BJ (cell line): Measurements from ENCODE around the gene AKAP5. TPM values are rescaled to one million over a fixed set of nuclear protein-coding genes. Genes with fewer than 3 reads are reported as not detected.

ENCODE experiments used
- CTCF ChIA-PET: fragments of 350-600 bp; formaldehyde crosslinking; extraction: SDS; loops from one replicate; lab custom pipeline; 2021; ENCODE audit warnings: antibody characterized with exemption, inconsistent platforms; lab: Yijun Ruan, JAX
- POLR2A ChIA-PET: fragments of 300-600 bp; sonication (Branson Sonifier 250); formaldehyde crosslinking; extraction: SDS; loops from one replicate; lab custom pipeline; 2021; ENCODE audit warnings: antibody characterized with exemption; lab: Charles Lee
- DNase-seq: peaks from one replicate; pipeline ENCODE4 v3.0.0-alpha.2; 2011; ENCODE audit warnings: low read depth
- H3K27me3 ChIP-seq: 2 replicates; pipeline ENCODE4 v1.6.0; 2011; ENCODE audit warnings: low read length; ENCODE audit not compliant: control insufficient read depth, insufficient read depth
- H3K36me3 ChIP-seq: 2 replicates; pipeline ENCODE4 v1.5.1; 2011; ENCODE audit warnings: low read length; ENCODE audit not compliant: control insufficient read depth, insufficient read depth
- H3K4me3 ChIP-seq: 2 replicates; pipeline ENCODE4 v1.5.1; 2011; ENCODE audit warnings: low read depth, mild to moderate bottlenecking, control low read depth, low read length
- polyA plus RNA-seq: library from polyadenylated mRNA; depleted of rRNA; stranded (reverse); fragments of >200 nt; gene quantifications from 2 replicates; pipeline ENCODE4 v1.2.3, GENCODE V29; 2011
- TF ChIP-seq, protein P1 (sequence below): IDR thresholded peaks from 2 replicates; pipeline ENCODE4 v1.5.1; 2011; ENCODE audit warnings: low read depth, mild to moderate bottlenecking, control low read depth, inconsistent platforms, low read length, moderate library complexity; ENCODE audit not compliant: insufficient read depth

Gene AKAP5
- polyA plus RNA-seq, 1 experiment = 0.17 TPM

- Histone ChIP-seq H3K27me3 (no peaks in the 10 kb centered on the region), H3K4me3 (peak overlapping the region; percentile 74), H3K36me3 (no peaks in the 10 kb centered on the region; the same call in 1 of the 2 replicates)
- TF ChIP-seq, protein P1, sequence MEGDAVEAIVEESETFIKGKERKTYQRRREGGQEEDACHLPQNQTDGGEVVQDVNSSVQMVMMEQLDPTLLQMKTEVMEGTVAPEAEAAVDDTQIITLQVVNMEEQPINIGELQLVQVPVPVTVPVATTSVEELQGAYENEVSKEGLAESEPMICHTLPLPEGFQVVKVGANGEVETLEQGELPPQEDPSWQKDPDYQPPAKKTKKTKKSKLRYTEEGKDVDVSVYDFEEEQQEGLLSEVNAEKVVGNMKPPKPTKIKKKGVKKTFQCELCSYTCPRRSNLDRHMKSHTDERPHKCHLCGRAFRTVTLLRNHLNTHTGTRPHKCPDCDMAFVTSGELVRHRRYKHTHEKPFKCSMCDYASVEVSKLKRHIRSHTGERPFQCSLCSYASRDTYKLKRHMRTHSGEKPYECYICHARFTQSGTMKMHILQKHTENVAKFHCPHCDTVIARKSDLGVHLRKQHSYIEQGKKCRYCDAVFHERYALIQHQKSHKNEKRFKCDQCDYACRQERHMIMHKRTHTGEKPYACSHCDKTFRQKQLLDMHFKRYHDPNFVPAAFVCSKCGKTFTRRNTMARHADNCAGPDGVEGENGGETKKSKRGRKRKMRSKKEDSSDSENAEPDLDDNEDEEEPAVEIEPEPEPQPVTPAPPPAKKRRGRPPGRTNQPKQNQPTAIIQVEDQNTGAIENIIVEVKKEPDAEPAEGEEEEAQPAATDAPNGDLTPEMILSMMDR = peak; percentile 56
- DNase-seq = no peak
- ChIA-PET POLR2A (no interaction called here), CTCF (interaction anchor here (1.0 to 2.4 kb wide), 7 partner anchors 12 to 171 kb away, joined by 3 to 9 read pairs (median 6); no protein-coding TSS in a partner anchor)
Observed at GRCh38 chr14:64465831-64466554, 694 bp downstream of the AKAP5 start.

- Histone ChIP-seq H3K36me3 (no peaks in the 10 kb centered on the region), H3K27me3 (no peaks in the 10 kb centered on the region), H3K4me3 (no peak overlapping the region)
- ChIA-PET POLR2A (no interaction called here), CTCF (interaction anchor here (0.6 to 2.4 kb wide), 5 partner anchors 11 to 129 kb away, joined by 3 to 9 read pairs (median 4); no protein-coding TSS in a partner anchor)
- TF ChIP-seq, protein P1 = no peak
- no peak for DNase-seq
Observed at GRCh38 chr14:64467101-64467500, 1.8 kb downstream of the AKAP5 start.

DNA sequence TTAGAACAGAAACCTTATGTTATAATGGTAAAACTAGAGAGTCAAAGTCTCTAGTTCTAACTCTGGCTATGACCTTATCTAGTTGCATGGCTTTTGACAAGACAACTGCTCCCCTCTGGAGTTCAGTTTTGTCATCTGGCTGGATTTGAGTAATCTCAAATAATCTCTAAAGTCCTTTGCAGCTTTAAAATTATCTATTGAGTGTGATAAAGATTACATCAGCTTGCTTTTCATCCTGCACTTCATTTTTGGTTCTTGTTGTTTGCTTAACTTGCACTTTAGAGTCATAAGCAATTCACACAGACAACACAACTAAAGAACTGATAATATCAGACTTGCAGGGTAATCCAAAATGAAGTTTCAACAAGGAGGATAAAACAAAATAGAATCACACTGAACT is 2.3 kb downstream of the AKAP5 start:
- H3K36me3 ChIP-seq = no peaks in the 10 kb centered on the region
- no peak overlapping the region for H3K4me3 ChIP-seq
- TF ChIP-seq, protein P1 = no peak
- H3K27me3 ChIP-seq = no peaks in the 10 kb centered on the region
- CTCF ChIA-PET = interaction anchor here (0.6 to 2.4 kb wide), 4 partner anchors 11 to 130 kb away, joined by 3 to 7 read pairs (median 4); no protein-coding TSS in a partner anchor
- POLR2A ChIA-PET = no interaction called here
- DNase-seq = no peak

DNA sequence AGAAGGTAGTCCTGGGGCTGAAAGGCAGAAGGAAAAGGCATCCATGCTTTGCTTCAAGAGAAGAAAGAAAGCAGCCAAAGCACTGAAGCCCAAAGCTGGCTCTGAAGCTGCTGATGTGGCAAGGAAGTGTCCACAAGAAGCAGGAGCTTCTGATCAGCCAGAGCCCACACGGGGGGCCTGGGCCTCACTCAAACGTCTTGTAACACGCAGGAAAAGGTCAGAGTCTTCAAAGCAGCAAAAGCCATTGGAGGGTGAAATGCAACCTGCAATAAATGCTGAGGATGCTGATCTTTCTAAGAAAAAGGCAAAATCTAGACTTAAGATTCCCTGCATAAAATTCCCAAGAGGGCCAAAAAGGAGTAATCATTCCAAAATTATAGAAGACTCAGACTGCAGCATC is 3.2 kb downstream of the AKAP5 start:
- TF ChIP-seq, protein P1 = no peak
- ChIA-PET POLR2A (no interaction called here), CTCF (interaction anchor here (0.6 to 1.4 kb wide), 6 partner anchors 11 to 124 kb away, joined by 3 to 7 read pairs (median 3); no protein-coding TSS in a partner anchor)

GRCh38 chr14:64474041-64474440 is 8.7 kb downstream of the AKAP5 start:
- DNase-seq = no peak
- Histone ChIP-seq H3K36me3 (no peaks in the 10 kb centered on the region), H3K27me3 (no peaks in the 10 kb centered on the region), H3K4me3 (no peak overlapping the region)
- CTCF ChIA-PET = no interaction called here
- POLR2A ChIA-PET = no interaction called here
- TF ChIP-seq, protein P1 = no peak

More for the DNA sequence above, 3.2 kb downstream of the AKAP5 start:
- Histone ChIP-seq H3K36me3 (no peaks in the 10 kb centered on the region), H3K27me3 (no peaks in the 10 kb centered on the region), H3K4me3 (no peak overlapping the region)
- DNase-seq = no peak
